Thymus (tissue), 11 donors: Measurements from ENCODE around the gene DPPA2. TPM values are rescaled to one million over a fixed set of nuclear protein-coding genes. Genes with fewer than 3 reads are reported as not detected.

ENCODE experiments used
- DNase-seq, 9 donors: peaks; one replicate each; pipeline ENCODE4 v3.0.0-alpha.2; 2013; ENCODE audit warnings: low spot score in 9 of 9, low read depth in 6 of 9, missing footprints in 1 of 9
- H3K27ac ChIP-seq, 2 donors: one replicate each; pipeline ENCODE4 v1.5.1; 2013; ENCODE audit warnings: control low read depth in 1 of 2, low read depth in 1 of 2, low read length in 1 of 2, mild to moderate bottlenecking in 1 of 2, moderate library complexity in 1 of 2
- H3K27me3 ChIP-seq, 2 donors: one replicate each; pipeline ENCODE4 v1.5.1; 2013; ENCODE audit warnings: low read length in 1 of 2; ENCODE audit not compliant: control insufficient read depth in 2 of 2, insufficient read depth in 1 of 2
- H3K36me3 ChIP-seq, 2 donors: one replicate each; pipeline ENCODE4 v1.5.1; 2013; ENCODE audit warnings: low read length in 1 of 2, mild to moderate bottlenecking in 1 of 2, moderate library complexity in 1 of 2; ENCODE audit not compliant: control insufficient read depth in 2 of 2, insufficient read depth in 2 of 2
- H3K4me1 ChIP-seq, 2 donors: one replicate each; pipeline ENCODE4 v1.5.1; 2013; ENCODE audit warnings: low read length in 2 of 2; ENCODE audit not compliant: control insufficient read depth in 2 of 2, insufficient read depth in 2 of 2
- H3K4me3 ChIP-seq, 2 donors: one replicate each; pipeline ENCODE4 v1.5.1; 2013; ENCODE audit warnings: low read length in 2 of 2, control low read depth in 1 of 2, mild to moderate bottlenecking in 1 of 2
- H3K9me3 ChIP-seq, 2 donors: one replicate each; pipeline ENCODE4 v1.5.1; 2013; ENCODE audit warnings: low read length in 1 of 2, mild to moderate bottlenecking in 1 of 2; ENCODE audit not compliant: control insufficient read depth in 2 of 2, insufficient read depth in 1 of 2
- WGBS: extraction: QIAGEN DNeasy Blood & Tissue Kit; methylation state at CpG from one replicate; pipeline ENCODE4 v1.1.7; 2013; 5-methylcytosine and 5-hydroxymethylcytosine counted together
- polyA plus RNA-seq: library from polyadenylated mRNA; stranded (reverse); fragments of 200-250 nt; gene quantifications from one replicate; pipeline ENCODE4 v1.2.3, GENCODE V29; 2013
- total RNA-seq: library from RNA; stranded (reverse); fragments of 120-200 nt; gene quantifications from one replicate; pipeline ENCODE4 v1.2.4, GENCODE V29; 2013
- donor health status: healthy.

The DPPA2 gene
- total and polyA plus RNA-seq, 2 donors = 0.14 to 0.62 TPM

DNA sequence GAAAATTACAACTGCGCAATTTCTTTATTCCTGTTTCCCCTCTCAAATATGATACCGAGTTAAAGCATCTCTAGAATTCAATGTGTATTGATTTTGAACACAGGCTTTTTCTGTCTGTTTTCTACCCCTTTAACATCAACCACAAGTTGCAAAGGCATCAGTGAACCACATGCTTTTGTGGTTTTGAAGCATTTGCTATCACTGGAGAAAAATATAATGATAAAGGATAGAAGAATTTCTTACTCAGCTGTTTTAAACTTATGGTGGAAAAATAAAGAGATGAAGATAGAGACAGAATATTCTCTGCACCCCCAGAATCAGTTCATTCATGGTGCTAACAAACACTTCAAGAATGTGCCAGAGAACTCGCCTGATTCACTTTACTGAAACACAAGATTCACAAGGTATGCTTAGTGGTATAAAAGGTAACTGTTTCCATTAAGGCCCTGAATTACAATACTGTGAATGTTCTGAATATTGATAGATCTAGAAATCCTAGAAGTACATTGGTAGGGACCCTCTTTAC is 30.5 kb upstream of the DPPA2 start:
- no peaks in the 10 kb centered on the region for H3K36me3 ChIP-seq
- WGBS = 92% methylated on average over 3 of the region's 3 CpGs
- H3K27ac ChIP-seq = no peak overlapping the region
- no peaks in the 10 kb centered on the region for H3K27me3 ChIP-seq
- DNase-seq = no peak
- H3K4me1 ChIP-seq = no peaks in the 10 kb centered on the region
- H3K4me3 ChIP-seq = no peak overlapping the region
- H3K9me3 ChIP-seq = no peaks in the 10 kb centered on the region

DNA sequence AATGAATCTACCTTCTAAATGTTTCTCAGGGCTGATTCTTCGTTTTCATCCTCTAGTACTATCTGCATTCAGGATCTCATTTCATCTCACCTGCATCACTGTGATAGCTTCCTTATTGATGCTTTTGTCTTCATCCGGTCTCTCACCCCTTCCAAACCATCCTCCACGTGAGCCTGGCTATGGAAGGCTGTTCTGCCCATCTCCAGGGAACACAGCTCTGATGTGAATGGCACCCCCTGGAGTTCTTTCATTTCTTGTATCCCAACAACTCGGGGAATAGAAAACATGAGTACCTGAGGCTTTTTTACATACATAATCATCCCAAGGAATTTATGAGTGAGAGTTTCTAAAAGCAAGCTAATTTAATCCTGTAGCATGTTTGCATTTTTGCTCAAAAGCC is 29.8 kb upstream of the DPPA2 start:
- WGBS = 95% methylated on average over 4 of the region's 4 CpGs
- H3K27ac ChIP-seq = no peak overlapping the region
- no peaks in the 10 kb centered on the region for H3K27me3 ChIP-seq
- H3K9me3 ChIP-seq = no peaks in the 10 kb centered on the region
- no peaks in the 10 kb centered on the region for H3K4me1 ChIP-seq
- DNase-seq = no peak
- H3K36me3 ChIP-seq = no peaks in the 10 kb centered on the region
- no peak overlapping the region for H3K4me3 ChIP-seq

DNA sequence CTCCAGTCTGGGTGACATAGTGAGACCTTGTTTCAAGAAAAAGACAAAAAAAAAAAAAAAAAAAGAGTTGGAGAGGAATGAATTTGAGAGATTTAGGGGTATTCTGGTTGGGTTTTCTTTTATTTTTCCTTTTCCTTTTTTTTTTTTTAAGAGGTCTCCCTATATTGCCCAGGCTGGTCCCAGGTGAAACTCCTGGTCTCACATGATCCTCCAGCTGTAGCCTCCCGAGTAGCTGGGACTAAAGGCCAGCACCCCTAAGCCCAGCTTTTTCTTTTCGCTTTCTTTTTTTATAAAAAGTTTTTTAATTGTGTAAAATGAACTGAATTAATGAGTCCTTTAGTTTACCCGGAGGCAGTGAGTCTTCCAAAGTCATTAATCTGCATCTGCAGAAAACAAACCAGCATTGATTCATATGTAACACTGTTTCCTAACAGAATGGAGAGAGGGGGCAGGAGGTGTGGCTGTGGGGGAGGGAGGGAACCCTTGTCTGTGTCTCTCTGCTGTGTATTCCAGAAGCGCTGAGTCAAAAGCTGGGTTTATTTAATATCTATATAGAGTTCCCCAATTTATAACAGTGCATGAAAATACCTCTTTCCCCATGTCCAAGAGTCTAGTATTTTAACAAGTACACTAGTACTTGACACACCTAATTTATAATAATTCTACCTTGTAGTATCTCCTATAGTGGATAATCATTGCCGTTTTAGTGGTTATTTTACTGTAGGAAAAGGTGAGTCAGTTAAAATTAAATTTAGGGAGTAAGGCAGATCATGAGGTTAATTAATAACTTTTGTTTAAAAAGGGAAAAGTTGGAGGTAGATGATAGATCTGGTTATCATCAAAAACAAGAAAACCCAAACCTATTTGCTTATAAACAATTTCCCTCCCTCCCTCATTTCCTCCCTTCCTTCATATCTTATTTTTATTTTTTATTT is 23.7 kb upstream of the DPPA2 start:
- Histone ChIP-seq H3K36me3 (no peaks in the 10 kb centered on the region), H3K4me3 (no peak overlapping the region), H3K9me3 (no peaks in the 10 kb centered on the region), H3K4me1 (peaks cover 0 to 3% of the 10 kb centered on the region in 2 donors), H3K27me3 (peaks cover 0 to 17% of the 10 kb centered on the region in 2 donors), H3K27ac (no peak overlapping the region)
- WGBS = 93% methylated on average over 5 of the region's 5 CpGs
- DNase-seq = no peak

DNA sequence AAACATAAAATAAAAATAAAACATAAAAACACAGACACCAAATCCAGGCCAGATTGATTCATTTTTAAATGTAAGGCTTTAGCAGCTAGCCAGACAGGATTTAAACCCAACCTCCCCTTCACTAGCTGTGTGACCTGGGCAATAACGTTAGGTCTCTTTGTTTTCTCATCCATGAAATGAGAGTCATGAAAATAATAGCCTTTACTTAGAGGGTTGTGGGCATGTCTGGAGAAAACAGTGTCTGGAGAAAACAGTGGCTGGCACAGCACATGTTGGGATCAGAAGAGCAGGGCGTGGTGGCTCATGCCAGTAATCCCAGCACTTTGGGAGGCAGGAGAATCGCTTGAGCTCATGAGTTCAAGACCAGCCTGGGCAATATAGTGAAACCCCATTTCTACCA is 22.9 kb upstream of the DPPA2 start:
- Histone ChIP-seq H3K36me3 (no peaks in the 10 kb centered on the region), H3K9me3 (no peaks in the 10 kb centered on the region), H3K27me3 (peaks cover 0 to 17% of the 10 kb centered on the region in 2 donors), H3K4me1 (peaks cover 0 to 3% of the 10 kb centered on the region in 2 donors), H3K27ac (no peak overlapping the region), H3K4me3 (no peak overlapping the region)
- DNase-seq = no peak
- WGBS = 89% methylated on average over 3 of the region's 3 CpGs

DNA sequence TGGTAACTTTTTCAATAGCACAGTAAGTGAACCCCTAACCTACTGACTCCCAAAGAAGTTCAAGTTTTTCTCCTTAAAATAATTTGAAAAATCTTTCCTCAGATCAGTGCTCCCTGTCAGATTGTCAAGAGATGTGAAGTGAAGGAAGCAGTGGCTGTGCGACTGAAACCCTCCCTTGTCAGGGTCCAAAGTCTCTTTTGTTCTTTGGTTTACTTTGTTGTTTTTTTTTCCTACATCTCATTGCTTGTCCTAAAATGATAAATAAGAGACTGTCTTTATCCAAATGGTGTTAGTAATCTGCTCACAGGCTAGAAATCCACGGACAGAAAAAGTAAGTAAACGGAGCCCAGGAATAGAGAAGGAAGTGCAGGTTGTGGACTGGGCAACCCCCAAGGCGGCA is 22.0 kb upstream of the DPPA2 start:
- no peak overlapping the region for H3K4me3 ChIP-seq
- no peaks in the 10 kb centered on the region for H3K9me3 ChIP-seq
- peaks cover 0 to 17% of the 10 kb centered on the region in 2 donors for H3K27me3 ChIP-seq
- DNase-seq = no peak
- WGBS = 33% methylated on average over 4 of the region's 4 CpGs
- H3K27ac ChIP-seq = no peak overlapping the region
- H3K36me3 ChIP-seq = no peaks in the 10 kb centered on the region
- H3K4me1 ChIP-seq = peaks cover 0 to 3% of the 10 kb centered on the region in 2 donors

DNA sequence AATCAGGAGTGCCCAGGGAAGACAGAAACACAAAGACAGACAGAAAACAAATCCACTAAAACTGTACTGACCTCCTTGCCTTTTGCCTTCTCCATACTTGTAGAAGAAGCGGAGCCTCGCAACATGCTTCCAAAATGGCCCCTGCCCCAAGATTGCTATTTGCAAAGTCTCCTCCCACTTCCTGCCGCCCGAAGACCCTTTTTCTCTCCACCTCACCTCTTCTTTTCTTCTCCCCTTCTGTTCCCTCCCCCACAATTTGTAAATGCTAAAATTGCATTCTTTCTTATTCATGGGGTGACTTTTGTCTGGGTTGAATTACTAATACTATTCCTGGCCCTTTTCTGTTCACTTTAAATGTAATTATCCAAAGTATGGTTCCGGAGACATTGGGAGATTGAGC is 21.1 kb upstream of the DPPA2 start, which contains the start of gene DPPA4:
TSS of gene DPPA4 (minus strand) at position 154 of the 400 bp plus-strand sequence. CDS start at position 125, 29 bp downstream.
- H3K4me3 ChIP-seq = peak within 1 kb of the TSS; percentile 50 to 60
- peak in 8 of 9 donors; percentile 14 to 77 (median 44) for DNase-seq
- H3K9me3 ChIP-seq = no peaks in the 10 kb centered on the region
- 40% methylated on average over 5 of the region's 5 CpGs for WGBS
- H3K27ac ChIP-seq = peak within 1 kb of the TSS in 1 of 2 donors; percentile 58
- no peaks in the 10 kb centered on the region for H3K36me3 ChIP-seq
- H3K27me3 ChIP-seq = peaks cover 0 to 17% of the 10 kb centered on the region in 2 donors
- peaks cover 0 to 3% of the 10 kb centered on the region in 2 donors for H3K4me1 ChIP-seq

DNA sequence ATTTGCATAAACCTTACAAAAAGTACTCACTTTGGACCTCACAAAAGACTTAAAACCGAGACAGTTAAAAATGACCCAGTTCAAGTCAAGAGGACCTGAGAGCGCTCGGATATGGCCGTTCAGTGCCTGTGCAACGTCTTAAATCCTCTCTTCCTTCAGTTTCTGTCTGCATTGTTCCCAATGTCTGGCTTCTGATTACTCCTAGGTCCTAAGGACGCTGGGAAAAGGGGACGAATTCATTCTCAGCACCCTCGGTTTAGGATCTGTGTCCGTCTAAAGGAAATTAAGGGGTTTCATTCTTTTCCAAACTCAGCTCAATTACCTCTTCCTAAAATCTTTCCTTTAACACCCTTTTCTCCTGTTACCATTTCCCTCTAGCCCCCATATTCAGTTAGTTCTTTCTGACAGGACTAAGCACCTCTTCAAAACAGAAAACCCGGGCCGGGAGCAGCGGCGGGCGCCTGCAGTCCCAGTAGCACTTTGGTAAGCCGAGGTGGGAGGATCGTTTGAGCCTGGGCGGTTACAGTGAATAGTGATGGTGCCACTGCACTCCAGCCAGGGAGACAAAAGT is 20.1 kb upstream of the DPPA2 start:
- WGBS = 7% methylated on average over 17 of the region's 17 CpGs
- Histone ChIP-seq H3K4me3 (peak overlapping the region; percentile 50 to 60), H3K27me3 (peaks cover 0 to 17% of the 10 kb centered on the region in 2 donors), H3K27ac (peak overlapping the region in 1 of 2 donors; percentile 28), H3K36me3 (no peaks in the 10 kb centered on the region), H3K9me3 (no peaks in the 10 kb centered on the region), H3K4me1 (peaks cover 0 to 3% of the 10 kb centered on the region in 2 donors)
- DNase-seq = peak in 8 of 9 donors; percentile 18 to 69 (median 42)

DNA sequence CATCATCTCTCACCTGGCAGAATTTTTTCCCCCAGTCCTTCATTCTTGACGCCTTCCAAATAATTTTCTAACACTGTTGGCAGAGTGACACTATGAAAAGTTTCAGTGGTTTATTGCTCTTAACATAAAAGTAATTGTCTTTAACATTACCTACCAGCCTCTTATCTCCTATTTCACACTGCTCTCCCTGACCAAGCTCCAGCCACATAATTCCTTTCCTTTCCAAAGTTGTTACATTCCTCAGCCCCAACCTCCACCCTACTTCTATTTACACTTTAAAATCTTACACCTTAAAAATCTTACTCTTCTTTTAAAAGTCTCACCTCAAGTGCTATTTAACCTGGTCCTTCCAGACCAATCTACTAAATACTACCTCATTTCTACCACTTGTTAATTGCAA is 18.3 kb upstream of the DPPA2 start:
- no peak for DNase-seq
- Histone ChIP-seq H3K27ac (no peak overlapping the region), H3K4me1 (peaks cover 0 to 3% of the 10 kb centered on the region in 2 donors), H3K4me3 (no peak overlapping the region), H3K27me3 (peaks cover 0 to 17% of the 10 kb centered on the region in 2 donors), H3K36me3 (peaks cover 0 to 9% of the 10 kb centered on the region in 2 donors), H3K9me3 (no peaks in the 10 kb centered on the region)
- 94% methylated on average over 1 of the region's 1 CpG for WGBS

DNA sequence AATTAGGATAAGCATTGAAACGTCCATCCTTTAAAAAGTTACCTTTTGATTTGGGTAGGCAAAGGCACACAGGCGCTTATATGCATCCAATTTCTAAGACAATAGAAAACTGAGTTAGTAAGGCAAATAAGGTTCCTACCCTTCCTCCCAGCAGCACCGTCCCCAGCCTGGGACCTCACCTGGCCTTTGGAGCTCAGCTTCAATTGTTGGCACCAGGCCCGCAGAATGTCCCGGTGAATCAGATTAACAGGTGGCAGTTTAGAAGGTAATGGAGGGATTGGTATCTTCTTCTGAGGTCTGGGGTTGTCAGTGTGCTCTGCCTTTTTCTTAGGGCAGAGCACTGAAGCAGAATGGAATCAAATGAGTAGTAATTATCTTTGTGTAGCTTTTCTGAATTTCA is 15.4 kb upstream of the DPPA2 start:
- Histone ChIP-seq H3K27ac (no peak overlapping the region), H3K4me1 (peaks cover 0 to 3% of the 10 kb centered on the region in 2 donors), H3K36me3 (peaks cover 0 to 17% of the 10 kb centered on the region in 2 donors), H3K27me3 (peaks cover 0 to 10% of the 10 kb centered on the region in 2 donors), H3K9me3 (no peaks in the 10 kb centered on the region), H3K4me3 (no peak overlapping the region)
- WGBS = 97% methylated on average over 5 of the region's 5 CpGs
- no peak for DNase-seq
